GM12872 (cell line): ENCODE data around the gene KRTAP9-8.
"Not testable (repeated sequence)": the region's sequence is repeated elsewhere in the genome, so short reads cannot be mapped to it uniquely, and the experiment has no call there.

ENCODE experiments used
- TF ChIP-seq, protein P1 (sequence below): IDR thresholded peaks from 3 replicates; pipeline ENCODE4 v1.5.1; 2011; ENCODE audit warnings: low read depth, mild to moderate bottlenecking, low read length, moderate library complexity; ENCODE audit not compliant: insufficient read depth

KRTAP9-8 gene

DNA sequence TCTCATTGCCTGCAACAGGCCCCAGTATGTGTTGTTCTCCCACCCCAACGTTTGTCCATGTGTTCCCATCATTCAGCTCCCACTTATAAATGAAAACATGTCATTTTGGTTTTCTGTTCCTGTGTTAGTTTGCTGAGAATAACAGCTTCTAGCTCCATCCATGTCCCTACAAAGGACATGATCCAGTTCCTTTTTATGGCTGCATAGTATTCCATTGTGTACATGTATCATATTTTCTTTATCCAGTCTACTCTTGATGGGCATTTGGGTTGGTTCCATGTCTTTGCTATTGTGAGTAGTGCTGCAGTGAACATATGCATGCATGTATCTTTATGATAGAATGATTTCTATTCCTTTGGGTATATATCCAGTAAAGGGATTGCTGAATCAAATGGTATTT is 22.1 kb upstream of the KRTAP9-8 start:
- TF ChIP-seq, protein P1, sequence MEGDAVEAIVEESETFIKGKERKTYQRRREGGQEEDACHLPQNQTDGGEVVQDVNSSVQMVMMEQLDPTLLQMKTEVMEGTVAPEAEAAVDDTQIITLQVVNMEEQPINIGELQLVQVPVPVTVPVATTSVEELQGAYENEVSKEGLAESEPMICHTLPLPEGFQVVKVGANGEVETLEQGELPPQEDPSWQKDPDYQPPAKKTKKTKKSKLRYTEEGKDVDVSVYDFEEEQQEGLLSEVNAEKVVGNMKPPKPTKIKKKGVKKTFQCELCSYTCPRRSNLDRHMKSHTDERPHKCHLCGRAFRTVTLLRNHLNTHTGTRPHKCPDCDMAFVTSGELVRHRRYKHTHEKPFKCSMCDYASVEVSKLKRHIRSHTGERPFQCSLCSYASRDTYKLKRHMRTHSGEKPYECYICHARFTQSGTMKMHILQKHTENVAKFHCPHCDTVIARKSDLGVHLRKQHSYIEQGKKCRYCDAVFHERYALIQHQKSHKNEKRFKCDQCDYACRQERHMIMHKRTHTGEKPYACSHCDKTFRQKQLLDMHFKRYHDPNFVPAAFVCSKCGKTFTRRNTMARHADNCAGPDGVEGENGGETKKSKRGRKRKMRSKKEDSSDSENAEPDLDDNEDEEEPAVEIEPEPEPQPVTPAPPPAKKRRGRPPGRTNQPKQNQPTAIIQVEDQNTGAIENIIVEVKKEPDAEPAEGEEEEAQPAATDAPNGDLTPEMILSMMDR = no peak

DNA sequence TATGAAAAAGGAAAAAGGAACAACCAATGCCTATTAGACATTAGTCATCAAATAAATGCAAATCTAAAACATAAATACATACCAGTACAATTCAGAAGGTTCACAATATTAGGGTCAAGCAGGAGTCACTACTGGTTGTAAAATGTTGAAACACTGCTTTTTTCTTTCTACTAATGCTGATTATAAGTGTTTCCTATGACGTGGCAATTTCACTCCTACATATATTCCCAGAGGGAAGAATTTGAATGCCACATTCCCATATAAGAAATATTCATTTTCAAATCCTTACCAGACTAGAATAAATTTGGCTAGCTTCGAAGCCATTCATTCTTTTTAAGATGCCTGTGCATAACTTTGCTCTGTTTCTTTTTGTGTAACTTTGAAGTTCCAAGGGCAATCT is 14.0 kb upstream of the KRTAP9-8 start:
- TF ChIP-seq, protein P1 = no peak

DNA sequence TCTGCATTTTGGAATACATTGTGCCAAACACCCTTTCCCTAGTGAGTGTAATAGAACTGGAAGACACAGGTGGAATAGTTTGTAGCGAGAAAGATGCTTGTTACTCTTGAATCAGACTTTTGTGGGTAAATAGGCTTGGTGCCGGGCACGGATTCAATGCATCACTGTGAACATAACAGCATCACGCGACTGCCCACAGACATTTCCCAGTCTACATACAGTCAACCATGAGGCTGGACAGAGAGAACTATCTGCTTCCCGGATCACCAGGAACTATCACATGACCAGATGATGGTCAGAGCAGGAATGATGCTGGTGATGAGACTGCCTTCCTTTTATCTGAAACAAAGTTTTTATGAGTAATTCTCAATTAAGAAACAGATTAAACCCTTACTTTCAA is 11.7 kb upstream of the KRTAP9-8 start:
- TF ChIP-seq, protein P1 = no peak

DNA sequence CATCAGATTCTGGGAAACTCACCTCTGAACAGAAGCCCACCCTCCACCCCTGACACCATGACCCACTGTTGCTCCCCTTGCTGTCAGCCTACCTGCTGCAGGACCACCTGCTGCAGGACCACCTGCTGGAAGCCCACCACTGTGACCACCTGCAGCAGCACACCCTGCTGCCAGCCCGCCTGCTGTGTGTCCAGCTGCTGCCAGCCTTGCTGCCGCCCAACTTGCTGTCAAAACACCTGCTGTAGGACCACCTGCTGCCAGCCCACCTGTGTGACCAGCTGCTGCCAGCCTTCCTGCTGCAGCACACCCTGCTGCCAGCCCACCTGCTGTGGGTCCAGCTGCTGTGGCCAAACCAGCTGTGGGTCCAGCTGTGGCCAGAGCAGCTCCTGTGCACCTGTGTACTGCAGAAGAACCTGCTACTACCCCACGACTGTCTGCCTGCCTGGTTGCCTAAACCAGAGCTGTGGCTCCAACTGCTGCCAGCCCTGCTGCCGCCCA is 11.2 kb upstream of the KRTAP9-8 start, which contains the start of gene KRTAP9-2:
Gene KRTAP9-2 (plus strand): TSS at position 51 of the 498 bp plus-strand sequence. CDS start 7 bp downstream, at position 58.
- TF ChIP-seq, protein P1 = not testable (repeated sequence)

DNA sequence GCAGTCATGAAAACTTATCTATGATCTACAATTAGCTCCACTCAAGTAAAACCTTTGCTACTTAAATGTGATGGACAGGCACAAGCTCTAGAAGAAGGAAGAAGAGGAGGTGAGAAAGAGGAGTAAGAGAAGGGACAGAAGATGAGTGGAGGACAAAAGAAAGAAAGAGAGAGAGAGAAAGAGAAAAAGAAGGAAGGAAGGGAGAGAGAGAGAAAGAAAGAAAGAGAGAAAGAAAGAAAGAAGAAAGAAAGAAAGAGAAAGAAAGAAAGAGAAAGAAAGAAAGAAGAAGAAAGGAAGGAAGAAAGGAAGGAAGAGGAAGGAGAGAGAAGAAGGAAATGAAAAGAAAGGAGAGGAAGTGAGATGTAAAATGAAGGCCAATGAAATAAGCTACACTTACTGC is 7.7 kb upstream of the KRTAP9-8 start:
- TF ChIP-seq, protein P1 = no peak

DNA sequence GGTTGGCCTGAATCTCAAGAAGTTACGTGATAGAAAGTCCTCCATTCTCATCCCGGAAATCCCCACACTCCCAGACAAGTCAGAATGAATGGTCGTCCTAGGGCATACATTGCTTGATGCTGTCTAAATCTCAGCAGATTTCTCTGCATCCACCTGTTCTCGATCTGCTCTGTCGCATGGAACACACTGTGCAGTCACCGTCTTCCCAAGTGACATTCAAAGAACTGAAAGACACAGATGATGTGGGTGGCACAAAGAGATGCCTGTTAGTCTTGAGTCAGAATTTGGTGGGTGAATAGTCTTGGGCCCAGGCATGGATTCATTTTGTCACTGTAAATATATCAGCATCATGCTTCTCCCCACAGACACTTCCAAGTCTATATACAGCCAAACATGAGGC is 6.1 kb upstream of the KRTAP9-8 start:
- TF ChIP-seq, protein P1 = no peak

DNA sequence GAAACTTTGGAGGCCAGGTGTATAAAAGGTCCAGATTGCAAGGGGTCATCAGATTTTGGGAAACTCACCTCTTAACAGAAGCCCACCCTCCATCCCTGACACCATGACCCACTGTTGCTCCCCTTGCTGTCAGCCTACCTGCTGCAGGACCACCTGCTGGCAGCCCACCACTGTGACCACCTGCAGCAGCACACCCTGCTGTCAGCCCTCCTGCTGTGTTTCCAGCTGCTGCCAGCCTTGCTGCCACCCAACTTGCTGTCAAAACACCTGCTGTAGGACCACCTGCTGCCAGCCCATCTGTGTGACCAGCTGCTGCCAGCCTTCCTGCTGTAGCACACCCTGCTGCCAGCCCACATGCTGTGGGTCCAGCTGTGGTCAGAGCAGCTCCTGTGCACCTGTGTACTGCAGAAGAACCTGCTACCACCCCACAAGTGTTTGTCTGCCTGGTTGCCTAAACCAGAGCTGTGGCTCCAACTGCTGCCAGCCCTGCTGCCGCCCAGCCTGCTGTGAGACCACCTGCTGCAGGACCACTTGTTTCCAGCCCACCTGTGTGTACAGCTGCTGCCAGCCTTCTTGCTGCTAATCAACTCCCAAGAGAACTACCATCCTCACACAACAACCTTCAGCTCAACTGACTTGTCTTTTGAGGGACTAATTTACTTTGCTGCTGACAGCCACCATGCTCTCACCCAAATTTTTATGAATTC is 5.2 kb upstream of the KRTAP9-8 start, which contains the start of gene KRTAP9-3:
Gene KRTAP9-3 (plus strand): TSS at position 51 of the 707 bp plus-strand sequence. CDS start 53 bp downstream, at position 104.
- TF ChIP-seq, protein P1 = not testable (repeated sequence)
